Measurements from ENCODE around the gene WDR27.

Gene WDR27

GRCh38 chr6:169543704-169544103, 158.1 kb downstream of the WDR27 start:
- Histone ChIP-seq H4K20me1 (no peaks in the 10 kb centered on the region), H3K27me3 (no peaks in the 10 kb centered on the region), H3K4me1 (peaks cover 7% of the 10 kb centered on the region; the same call in 1 of the 2 replicates), H3K4me3 (no peak overlapping the region), H3K27ac (no peak overlapping the region), H3K9ac (no peak overlapping the region), H3K4me2 (no peak overlapping the region), H3K9me3 (0 out of 2 replicates have a peak, but pooled peaks cover 4% of the 10 kb centered on the region), H3K36me3 (no peaks in the 10 kb centered on the region)
- no peak for TF ChIP-seq Cebpa-rat (IDR thresholded peaks at IDR 0.05)

GRCh38 chr6:169542491-169542890, 159.3 kb downstream of the WDR27 start:
- TF ChIP-seq Cebpa-rat (IDR thresholded peaks at IDR 0.05): no peak
- H3K4me3 ChIP-seq: no peak overlapping the region

GRCh38 chr6:169539176-169539897, 162.5 kb downstream of the WDR27 start:
- Histone ChIP-seq H3K27me3 (no peaks in the 10 kb centered on the region), H3K4me1 (no peaks in the 10 kb centered on the region), H3K36me3 (no peaks in the 10 kb centered on the region), H4K20me1 (no peaks in the 10 kb centered on the region), H3K4me2 (no peak overlapping the region), H3K4me3 (no peak overlapping the region), H3K9me3 (peaks cover 36% of the 10 kb centered on the region), H3K9ac (no peak overlapping the region), H3K27ac (no peak overlapping the region)
- TF ChIP-seq Cebpa-rat (IDR thresholded peaks at IDR 0.05): no peak

More at GRCh38 chr6:169542491-169542890, 159.3 kb downstream of the WDR27 start:
- H3K27ac ChIP-seq: no peak overlapping the region
- H3K9ac ChIP-seq: no peak overlapping the region
- no peaks in the 10 kb centered on the region for H3K36me3 ChIP-seq
- H3K9me3 ChIP-seq: peaks cover 11% of the 10 kb centered on the region
- no peak overlapping the region for H3K4me2 ChIP-seq
- H4K20me1 ChIP-seq: no peaks in the 10 kb centered on the region
- H3K4me1 ChIP-seq: peaks cover 7% of the 10 kb centered on the region; the same call in 1 of the 2 replicates
- no peaks in the 10 kb centered on the region for H3K27me3 ChIP-seq

- no peak for TF ChIP-seq Cebpa-rat (IDR thresholded peaks at IDR 0.05)
- Histone ChIP-seq H3K27me3 (no peaks in the 10 kb centered on the region), H3K4me3 (no peak overlapping the region), H3K9ac (no peak overlapping the region), H3K4me2 (no peak overlapping the region), H4K20me1 (no peaks in the 10 kb centered on the region), H3K9me3 (peaks cover 46% of the 10 kb centered on the region), H3K36me3 (no peaks in the 10 kb centered on the region), H3K4me1 (no peaks in the 10 kb centered on the region), H3K27ac (no peak overlapping the region)
Observed at GRCh38 chr6:169536446-169537170, 165.2 kb downstream of the WDR27 start.

GRCh38 chr6:169534039-169534421, 167.8 kb downstream of the WDR27 start:
- no peak for TF ChIP-seq Cebpa-rat (IDR thresholded peaks at IDR 0.05)
- Histone ChIP-seq H3K36me3 (no peaks in the 10 kb centered on the region), H3K27me3 (no peaks in the 10 kb centered on the region)

GRCh38 chr6:169533301-169534038, 168.4 kb downstream of the WDR27 start:
- H3K4me2 ChIP-seq: no peak overlapping the region
- H4K20me1 ChIP-seq: no peaks in the 10 kb centered on the region
- H3K9ac ChIP-seq: no peak overlapping the region
- no peak overlapping the region for H3K27ac ChIP-seq
- no peak overlapping the region for H3K4me3 ChIP-seq
- peaks cover 46% of the 10 kb centered on the region for H3K9me3 ChIP-seq
- H3K27me3 ChIP-seq: no peaks in the 10 kb centered on the region
- no peak for TF ChIP-seq Cebpa-rat (IDR thresholded peaks at IDR 0.05)
- H3K4me1 ChIP-seq: no peaks in the 10 kb centered on the region
- no peaks in the 10 kb centered on the region for H3K36me3 ChIP-seq

More at GRCh38 chr6:169534039-169534421, 167.8 kb downstream of the WDR27 start:
- Histone ChIP-seq H3K9ac (no peak overlapping the region), H3K4me2 (no peak overlapping the region), H3K27ac (no peak overlapping the region), H3K4me1 (no peaks in the 10 kb centered on the region), H3K4me3 (no peak overlapping the region), H4K20me1 (no peaks in the 10 kb centered on the region), H3K9me3 (peaks cover 46% of the 10 kb centered on the region)

GRCh38 chr6:169530752-169531123, 171.1 kb downstream of the WDR27 start:
- no peak overlapping the region for H3K27ac ChIP-seq
- H3K9ac ChIP-seq: no peak overlapping the region
- no peaks in the 10 kb centered on the region for H3K36me3 ChIP-seq
- no peaks in the 10 kb centered on the region for H4K20me1 ChIP-seq
- no peak for TF ChIP-seq Cebpa-rat (IDR thresholded peaks at IDR 0.05)
- H3K4me3 ChIP-seq: no peak overlapping the region
- H3K4me2 ChIP-seq: no peak overlapping the region
- peaks cover 20% of the 10 kb centered on the region for H3K9me3 ChIP-seq
- H3K27me3 ChIP-seq: no peaks in the 10 kb centered on the region
- no peaks in the 10 kb centered on the region for H3K4me1 ChIP-seq

- H3K9ac ChIP-seq: no peak overlapping the region
Observed at GRCh38 chr6:169529931-169530751, 171.7 kb downstream of the WDR27 start.

GRCh38 chr6:169528755-169529154, 173.1 kb downstream of the WDR27 start:
- Histone ChIP-seq H3K36me3 (no peaks in the 10 kb centered on the region), H3K27me3 (no peaks in the 10 kb centered on the region), H3K4me3 (no peak overlapping the region), H3K9ac (no peak overlapping the region), H3K27ac (no peak overlapping the region), H3K4me1 (no peaks in the 10 kb centered on the region), H3K9me3 (peaks cover 5% of the 10 kb centered on the region), H4K20me1 (no peaks in the 10 kb centered on the region), H3K4me2 (no peak overlapping the region)
- no peak for TF ChIP-seq Cebpa-rat (IDR thresholded peaks at IDR 0.05)

More at GRCh38 chr6:169529931-169530751, 171.7 kb downstream of the WDR27 start:
- Histone ChIP-seq H3K4me1 (no peaks in the 10 kb centered on the region), H3K4me2 (no peak overlapping the region), H4K20me1 (no peaks in the 10 kb centered on the region), H3K9me3 (peaks cover 14% of the 10 kb centered on the region), H3K4me3 (no peak overlapping the region), H3K27ac (no peak overlapping the region), H3K36me3 (no peaks in the 10 kb centered on the region), H3K27me3 (no peaks in the 10 kb centered on the region)
- no peak for TF ChIP-seq Cebpa-rat (IDR thresholded peaks at IDR 0.05)

Data from BLaER1 (cell line).